ENCODE data around the gene MDH1B.

- TF ChIP-seq CTCF (conservative IDR thresholded peaks at IDR 0.05) (no peak), EZH2 (IDR thresholded peaks at IDR 0.05; ENCODE audit: low read depth) (no peak)
Measured at GRCh38 chr2:206766057-206766930, 1.2 kb upstream of the MDH1B start.

All from PC-9 (cell line).